Ecto neural progenitor cell (in vitro differentiated cells): ENCODE measurements around the gene GRM3.
"Not testable (repeated sequence)": the region's sequence is repeated elsewhere in the genome, so short reads cannot be mapped to it uniquely, and the experiment has no call there.

Source experiments
- DNase-seq: peaks from one replicate; pipeline ENCODE4 v3.0.0-alpha.2; 2018; ENCODE audit warnings: low spot score

The GRM3 gene

GRCh38 chr7:86643561-86644281 lies at the start of gene GRM3:
GRM3 (plus strand) TSS chr7:86643909; CDS start chr7:86765146, 121,237 bp downstream.
- DNase-seq: peak; percentile 89

- peak; percentile 67 for DNase-seq
Measured at GRCh38 chr7:86598311-86598710, 45.4 kb upstream of the GRM3 start.

- DNase-seq: no peak
Measured at GRCh38 chr7:86598721-86599120, 45.0 kb upstream of the GRM3 start.

GRCh38 chr7:86600506-86601290 lies 43.0 kb upstream of the GRM3 start:
- DNase-seq: no peak

GRCh38 chr7:86615711-86616110 lies 28.0 kb upstream of the GRM3 start:
- DNase-seq: not testable (repeated sequence)

- DNase-seq: peak; percentile 73
Measured at GRCh38 chr7:86644282-86645224, 844 bp downstream of the GRM3 start.

GRCh38 chr7:86645225-86645608 lies 1.5 kb downstream of the GRM3 start:
- no peak for DNase-seq

GRCh38 chr7:86645676-86646276 lies 2.1 kb downstream of the GRM3 start:
- no peak for DNase-seq

- no peak for DNase-seq
Measured at GRCh38 chr7:86647385-86648094, 3.8 kb downstream of the GRM3 start.

- no peak for DNase-seq
Measured at GRCh38 chr7:86648169-86648568, 4.5 kb downstream of the GRM3 start.

- DNase-seq: no peak
Measured at GRCh38 chr7:86653919-86654659, 10.4 kb downstream of the GRM3 start.

- no peak for DNase-seq
Measured at GRCh38 chr7:86657948-86658347, 14.2 kb downstream of the GRM3 start.

- DNase-seq: no peak
Measured at GRCh38 chr7:86660950-86661462, 17.3 kb downstream of the GRM3 start.

- no peak for DNase-seq
Measured at GRCh38 chr7:86664486-86664885, 20.8 kb downstream of the GRM3 start.

GRCh38 chr7:86664991-86665390 lies 21.3 kb downstream of the GRM3 start:
- DNase-seq: no peak

- no peak for DNase-seq
Measured at GRCh38 chr7:86665669-86666068, 22.0 kb downstream of the GRM3 start.

GRCh38 chr7:86667732-86668131 lies 24.0 kb downstream of the GRM3 start:
- no peak for DNase-seq

GRCh38 chr7:86668315-86668714 lies 24.6 kb downstream of the GRM3 start:
- DNase-seq: no peak

- no peak for DNase-seq
Measured at GRCh38 chr7:86687831-86688230, 44.1 kb downstream of the GRM3 start.

GRCh38 chr7:86689363-86689762 lies 45.7 kb downstream of the GRM3 start:
- DNase-seq: no peak
